Stimulated activated CD8-positive, alpha-beta memory T cell treated with anti-CD3 and anti-CD28 coated beads, Interleukin-2, amount 100 ng/mL, for 1 hour (primary cell): ENCODE data around the gene CBFB.
"Not testable (repeated sequence)": the region's sequence is repeated elsewhere in the genome, so short reads cannot be mapped to it uniquely, and the experiment has no call there.

ENCODE experiments used
- DNase-seq, 2 donors: peaks; one replicate each; pipeline ENCODE4 v3.0.0-alpha.2; 2020; ENCODE audit warnings: low read depth in 2 of 2

The CBFB gene

DNA sequence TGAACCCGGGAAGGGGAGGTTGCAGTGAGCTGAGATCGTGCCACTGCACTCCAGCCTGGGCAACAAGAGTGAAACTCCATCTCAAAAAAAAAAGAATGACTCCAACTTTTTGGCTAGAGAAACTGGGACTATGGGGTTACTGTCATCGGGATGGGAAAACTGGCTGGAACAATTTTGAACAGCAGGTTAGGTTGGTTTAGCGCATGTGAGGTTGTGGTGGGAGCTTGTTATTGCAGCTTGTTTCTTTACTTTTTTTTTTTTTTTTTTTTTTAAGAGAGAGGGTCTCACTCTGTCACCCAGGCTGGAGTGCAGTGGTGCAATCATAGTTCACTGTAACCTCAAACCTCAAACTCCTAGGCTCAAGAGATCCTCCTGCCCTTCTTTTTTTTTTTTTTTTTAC is 12.6 kb downstream of the CBFB start:
- not testable (repeated sequence) for DNase-seq

DNA sequence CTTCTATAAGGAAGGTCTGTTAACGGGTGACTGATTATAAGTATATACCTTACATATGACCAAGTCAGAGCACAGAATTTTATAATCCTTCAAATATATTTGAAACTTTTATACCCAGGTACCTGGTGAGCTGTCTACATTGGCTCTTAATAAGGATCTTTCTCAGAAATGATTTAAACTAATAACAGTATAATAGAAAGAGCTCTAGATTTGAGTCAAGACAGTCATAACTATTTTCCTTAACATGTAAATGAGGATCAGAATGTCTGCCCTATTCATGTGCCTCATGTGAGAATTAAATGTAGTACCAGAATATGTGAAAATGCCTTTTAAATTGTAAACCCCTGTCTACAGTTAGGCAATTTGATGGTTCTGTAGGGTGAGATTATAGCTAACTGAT is 14.5 kb downstream of the CBFB start:
- no peak for DNase-seq

GRCh38 chr16:67050796-67051195 is 21.8 kb downstream of the CBFB start:
- DNase-seq = no peak

- no peak for DNase-seq
These were observed 23.4 kb downstream of the CBFB start for GRCh38 chr16:67052399-67052798.

GRCh38 chr16:67053767-67054334 is 24.9 kb downstream of the CBFB start:
- no peak for DNase-seq

DNA sequence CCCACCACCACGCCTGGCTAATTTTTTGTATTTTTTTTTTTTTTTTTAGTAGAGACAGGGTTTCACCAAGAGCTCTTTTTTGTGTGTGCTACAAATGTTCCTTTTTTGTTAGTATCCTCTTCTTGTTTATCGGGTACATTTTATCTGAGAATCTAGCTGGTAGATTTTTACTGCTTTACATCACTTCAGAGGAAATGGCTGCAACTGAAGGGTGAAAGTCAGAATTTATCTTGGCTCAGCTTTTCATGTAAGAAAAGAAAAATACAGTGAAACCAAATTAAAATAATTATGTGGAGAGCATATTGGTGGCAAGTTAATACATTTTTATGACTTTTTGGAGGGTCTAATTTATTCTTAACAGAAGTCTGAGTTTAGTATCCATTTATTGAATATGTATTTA is 26.0 kb downstream of the CBFB start:
- no peak for DNase-seq

DNA sequence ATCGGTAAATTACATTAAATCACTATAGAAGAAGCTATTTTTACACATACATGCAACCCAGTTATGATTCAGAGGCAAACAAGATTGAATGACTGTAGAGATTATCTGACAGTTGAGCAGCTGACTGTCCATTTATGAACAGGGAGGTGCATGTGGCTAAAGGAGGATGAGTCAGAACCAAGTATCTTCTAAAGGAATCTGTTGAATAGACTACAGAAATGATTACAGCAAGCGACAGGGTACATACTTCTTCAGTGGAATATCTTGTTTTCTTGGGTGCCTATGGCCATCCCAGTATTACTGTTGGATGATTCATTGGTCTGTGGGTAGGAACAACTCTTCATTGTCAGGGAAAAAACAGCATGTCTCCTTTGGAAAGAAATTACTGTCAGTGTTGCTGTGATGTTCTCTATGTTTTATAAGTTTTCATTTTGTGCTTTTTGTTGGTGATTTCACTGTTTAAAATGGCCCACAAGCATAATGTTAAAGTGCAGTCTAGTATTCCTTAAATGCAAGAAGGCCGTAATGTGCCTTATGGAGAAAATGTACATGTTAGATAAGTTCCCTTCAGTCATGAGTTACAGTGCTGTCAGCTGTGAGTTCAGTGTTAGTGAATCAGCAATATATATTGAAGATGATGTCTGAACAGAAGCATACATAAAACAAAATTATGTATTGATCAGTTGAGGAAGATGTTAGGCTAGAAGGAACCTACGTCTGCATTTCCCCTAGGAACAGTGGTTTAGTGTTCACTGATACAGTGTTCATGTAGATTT is 27.0 kb downstream of the CBFB start:
- no peak for DNase-seq

GRCh38 chr16:67063008-67063407 is 34.1 kb downstream of the CBFB start:
- DNase-seq = no peak

- no peak for DNase-seq
These were observed 39.3 kb downstream of the CBFB start for GRCh38 chr16:67068212-67068753.

GRCh38 chr16:67071476-67072048 is 42.6 kb downstream of the CBFB start:
- DNase-seq = no peak

- DNase-seq = no peak
These were observed 46.4 kb downstream of the CBFB start for GRCh38 chr16:67075331-67075730.

- no peak for DNase-seq
These were observed 48.9 kb downstream of the CBFB start for GRCh38 chr16:67077871-67078270.

GRCh38 chr16:67082100-67082499 is 53.2 kb downstream of the CBFB start:
- no peak for DNase-seq

DNA sequence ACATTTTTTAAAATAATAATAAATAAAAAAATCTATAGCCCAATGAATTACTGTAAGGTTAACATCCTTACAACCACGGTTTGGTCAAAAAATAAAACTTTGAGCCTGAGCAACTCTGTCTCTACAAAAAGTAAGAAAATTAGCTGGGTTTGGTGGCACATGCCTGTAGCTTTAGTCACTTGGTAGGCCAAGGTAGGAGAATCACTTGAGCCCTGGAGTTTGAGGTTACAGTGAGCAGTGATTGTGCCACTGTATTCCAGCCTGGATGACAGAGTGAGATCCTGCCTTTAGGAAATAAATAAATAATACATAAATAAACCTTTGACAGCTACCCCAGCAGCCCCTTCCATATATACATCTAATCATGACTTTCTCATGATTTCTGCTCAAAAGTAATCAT is 53.9 kb downstream of the CBFB start:
- no peak for DNase-seq

- no peak for DNase-seq
These were observed 55.5 kb downstream of the CBFB start for GRCh38 chr16:67084345-67085028.

- DNase-seq = no peak
These were observed 57.9 kb downstream of the CBFB start for GRCh38 chr16:67086822-67087221.

- no peak for DNase-seq
These were observed 58.3 kb downstream of the CBFB start for GRCh38 chr16:67087291-67087690.

DNA sequence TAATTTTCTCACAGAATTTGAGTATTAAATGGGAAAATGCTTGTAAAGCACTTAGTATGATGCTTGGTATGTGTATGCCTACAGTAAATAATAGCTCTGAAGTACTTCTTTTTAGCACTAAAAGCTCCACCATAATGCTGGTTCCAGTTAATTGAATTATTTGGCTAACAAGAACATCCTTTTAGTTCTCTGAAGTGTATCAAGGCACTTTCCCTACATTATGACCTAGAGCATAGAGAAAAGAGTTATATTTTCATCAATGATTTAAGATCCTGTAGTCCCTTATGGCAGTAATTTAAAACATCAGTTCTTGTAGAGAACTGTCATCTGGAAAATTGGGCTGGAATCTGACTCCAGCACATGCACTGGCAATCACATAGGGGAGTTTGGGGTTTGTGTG is 58.9 kb downstream of the CBFB start:
- DNase-seq = no peak

DNA sequence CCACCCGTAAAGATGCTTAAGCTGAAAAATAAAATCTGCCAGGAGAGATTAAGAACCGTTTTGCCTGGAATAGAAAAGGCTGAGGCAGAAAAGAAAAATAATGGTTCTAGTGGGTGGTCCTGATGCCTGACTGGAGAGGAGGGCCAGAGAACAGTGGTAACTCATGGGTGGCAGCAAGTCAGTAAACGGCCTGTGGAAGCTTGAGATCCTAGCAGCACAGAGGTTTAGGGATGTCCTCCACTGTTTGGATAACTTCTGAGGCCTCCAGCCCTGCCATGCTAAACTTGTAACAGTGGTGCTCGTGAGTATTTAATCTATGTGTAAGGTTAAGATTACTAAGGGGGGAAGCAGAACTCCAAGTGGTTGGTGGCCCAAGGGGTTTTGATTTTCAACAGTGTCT is 59.6 kb downstream of the CBFB start:
- no peak for DNase-seq

GRCh38 chr16:67089101-67089500 is 60.2 kb downstream of the CBFB start:
- DNase-seq = no peak

- DNase-seq = no peak
These were observed 63.1 kb downstream of the CBFB start for GRCh38 chr16:67091906-67092566.
